Karpas-422 (cell line): ENCODE results near the gene CCT5. TPM values are rescaled to one million over a fixed set of nuclear protein-coding genes. Genes with fewer than 3 reads are reported as not detected.
"Not testable (repeated sequence)": the region's sequence is repeated elsewhere in the genome, so short reads cannot be mapped to it uniquely, and the experiment has no call there.

Experiments
- DNase-seq: peaks from one replicate; pipeline ENCODE4 v3.0.0-alpha.2; 2015
- H2AFZ ChIP-seq: fragments of 200-600 bp; sonication (generic); 2 replicates; pipeline ENCODE4 v1.6.1; 2014; ENCODE audit warnings: antibody characterized with exemption, low read length, mixed read lengths
- H3K27ac ChIP-seq: fragments of 200-600 bp; sonication (generic); 2 replicates; pipeline ENCODE4 v1.5.1; 2014; ENCODE audit warnings: mild to moderate bottlenecking, low read length, moderate library complexity
- H3K27me3 ChIP-seq: fragments of 200-600 bp; sonication (generic); 2 replicates; pipeline ENCODE4 v1.6.1; 2014; ENCODE audit warnings: low read length, mixed read lengths
- H3K36me3 ChIP-seq: fragments of 200-600 bp; sonication (generic); 2 replicates; pipeline ENCODE4 v1.6.1; 2014; ENCODE audit warnings: low read length, mixed read lengths; ENCODE audit not compliant: insufficient read depth
- H3K4me1 ChIP-seq: fragments of 200-600 bp; sonication (generic); 2 replicates; pipeline ENCODE4 v1.6.1; 2014; ENCODE audit warnings: mild to moderate bottlenecking, low read length, mixed read lengths
- H3K4me2 ChIP-seq: fragments of 200-600 bp; sonication (generic); 2 replicates; pipeline ENCODE4 v1.6.1; 2014; ENCODE audit warnings: low read length, low read depth, mild to moderate bottlenecking; ENCODE audit not compliant: poor library complexity, severe bottlenecking
- H3K4me3 ChIP-seq: fragments of 200-600 bp; sonication (generic); 2 replicates; pipeline ENCODE4 v1.5.1; 2014; ENCODE audit warnings: mild to moderate bottlenecking, antibody characterized with exemption, low read length, mixed read lengths
- H3K79me2 ChIP-seq: fragments of 200-600 bp; sonication (generic); 2 replicates; pipeline ENCODE4 v1.6.1; 2014; ENCODE audit warnings: mild to moderate bottlenecking, low read length, mixed read lengths
- H3K9ac ChIP-seq: fragments of 200-600 bp; sonication (generic); 2 replicates; pipeline ENCODE4 v1.6.0; 2014; ENCODE audit warnings: low read length
- H3K9me2 ChIP-seq: fragments of 200-600 bp; sonication (generic), shearing (Covaris generic); replicated peaks from 2 replicates; pipeline ENCODE4 v1.6.0; 2014; ENCODE audit warnings: mild to moderate bottlenecking, low read length, moderate library complexity; ENCODE audit not compliant: insufficient read depth
- H3K9me3 ChIP-seq: fragments of 300-700, 200-600 bp; sonication (generic); 2 replicates; pipeline ENCODE4 v1.6.1; 2014; ENCODE audit warnings: low read length, mixed read lengths
- H4K20me1 ChIP-seq: fragments of 200-600 bp; sonication (generic); 2 replicates; pipeline ENCODE4 v1.6.1; 2014; ENCODE audit warnings: mild to moderate bottlenecking, antibody characterized with exemption, low read length, low read depth; ENCODE audit not compliant: insufficient read depth
- total RNA-seq: library from RNA; depleted of rRNA; stranded (reverse); fragments of >200 nt; shearing (Covaris generic); gene quantifications from 2 replicates; pipeline ENCODE4 v1.2.3, GENCODE V29; 2014; ENCODE audit warnings: low replicate concordance

CCT5 gene
- total RNA-seq, 1 experiment from 2014 or later: 319 TPM

GRCh38 chr5:10262995-10263394 is 12.9 kb downstream of the CCT5 start:
- no peaks in the 10 kb centered on the region for H3K9me2 ChIP-seq
- no peak overlapping the region for H3K9ac ChIP-seq
- H3K27me3 ChIP-seq: no peaks in the 10 kb centered on the region
- no peak overlapping the region for H3K27ac ChIP-seq
- DNase-seq: no peak
- H4K20me1 ChIP-seq: peaks cover 20% of the 10 kb centered on the region
- no peak overlapping the region for H3K4me3 ChIP-seq
- no peaks in the 10 kb centered on the region for H3K79me2 ChIP-seq
- peaks cover 66% of the 10 kb centered on the region for H3K36me3 ChIP-seq
- H2AFZ ChIP-seq: no peak overlapping the region
- H3K9me3 ChIP-seq: no peaks in the 10 kb centered on the region
- no peaks in the 10 kb centered on the region for H3K4me1 ChIP-seq
- H3K4me2 ChIP-seq: no peak overlapping the region

DNA sequence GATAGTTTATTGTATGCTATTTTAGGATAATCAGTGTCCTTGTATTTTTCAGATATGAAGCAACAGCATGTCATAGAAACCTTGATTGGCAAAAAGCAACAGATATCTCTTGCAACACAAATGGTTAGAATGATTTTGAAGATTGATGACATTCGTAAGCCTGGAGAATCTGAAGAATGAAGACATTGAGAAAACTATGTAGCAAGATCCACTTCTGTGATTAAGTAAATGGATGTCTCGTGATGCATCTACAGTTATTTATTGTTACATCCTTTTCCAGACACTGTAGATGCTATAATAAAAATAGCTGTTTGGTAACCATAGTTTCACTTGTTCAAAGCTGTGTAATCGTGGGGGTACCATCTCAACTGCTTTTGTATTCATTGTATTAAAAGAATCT is 14.5 kb downstream of the CCT5 start:
- Histone ChIP-seq H3K9me3 (no peaks in the 10 kb centered on the region), H3K4me2 (no peak overlapping the region), H3K4me1 (no peaks in the 10 kb centered on the region), H3K27me3 (no peaks in the 10 kb centered on the region), H3K9me2 (no peaks in the 10 kb centered on the region), H3K4me3 (no peak overlapping the region), H3K27ac (no peak overlapping the region), H2AFZ (no peak overlapping the region), H4K20me1 (peaks cover 20% of the 10 kb centered on the region), H3K79me2 (no peaks in the 10 kb centered on the region), H3K9ac (no peak overlapping the region), H3K36me3 (peaks cover 51% of the 10 kb centered on the region)
- no peak for DNase-seq

- Histone ChIP-seq H4K20me1 (peaks cover 14% of the 10 kb centered on the region), H3K9me3 (no peaks in the 10 kb centered on the region), H3K4me2 (no peak overlapping the region), H2AFZ (no peak overlapping the region), H3K79me2 (no peaks in the 10 kb centered on the region), H3K27ac (no peak overlapping the region), H3K4me1 (no peaks in the 10 kb centered on the region), H3K27me3 (no peaks in the 10 kb centered on the region), H3K9me2 (no peaks in the 10 kb centered on the region), H3K9ac (no peak overlapping the region), H3K36me3 (peaks cover 43% of the 10 kb centered on the region), H3K4me3 (no peak overlapping the region)
- peak; percentile 46 for DNase-seq
Measured at GRCh38 chr5:10265245-10266109, 15.4 kb downstream of the CCT5 start.

DNA sequence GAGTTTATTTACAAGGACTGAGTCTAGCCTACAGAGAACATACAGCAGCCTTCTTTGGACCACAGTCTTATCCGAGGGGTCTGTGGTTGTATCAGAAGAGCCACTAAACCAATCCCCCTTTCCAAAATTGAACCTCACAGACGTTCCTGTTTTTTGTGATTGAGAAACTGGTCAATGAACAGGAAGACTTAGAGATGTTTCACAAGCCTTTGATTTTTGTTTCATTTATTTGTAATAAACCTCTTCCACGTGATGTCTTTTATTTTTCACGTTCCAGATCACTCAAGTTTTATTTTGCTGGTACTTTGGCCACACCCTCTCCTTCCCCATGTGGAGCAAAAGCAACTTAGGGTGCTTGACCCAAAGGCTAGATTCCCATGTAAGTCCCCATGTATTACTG is 16.1 kb downstream of the CCT5 start:
- Histone ChIP-seq H3K9ac (no peak overlapping the region), H2AFZ (no peak overlapping the region), H3K27me3 (no peaks in the 10 kb centered on the region), H3K4me2 (no peak overlapping the region), H3K79me2 (no peaks in the 10 kb centered on the region), H3K9me2 (no peaks in the 10 kb centered on the region), H3K36me3 (peaks cover 36% of the 10 kb centered on the region), H3K4me1 (no peaks in the 10 kb centered on the region), H3K4me3 (no peak overlapping the region), H3K27ac (no peak overlapping the region), H3K9me3 (no peaks in the 10 kb centered on the region), H4K20me1 (peaks cover 14% of the 10 kb centered on the region)
- DNase-seq: no peak

DNA sequence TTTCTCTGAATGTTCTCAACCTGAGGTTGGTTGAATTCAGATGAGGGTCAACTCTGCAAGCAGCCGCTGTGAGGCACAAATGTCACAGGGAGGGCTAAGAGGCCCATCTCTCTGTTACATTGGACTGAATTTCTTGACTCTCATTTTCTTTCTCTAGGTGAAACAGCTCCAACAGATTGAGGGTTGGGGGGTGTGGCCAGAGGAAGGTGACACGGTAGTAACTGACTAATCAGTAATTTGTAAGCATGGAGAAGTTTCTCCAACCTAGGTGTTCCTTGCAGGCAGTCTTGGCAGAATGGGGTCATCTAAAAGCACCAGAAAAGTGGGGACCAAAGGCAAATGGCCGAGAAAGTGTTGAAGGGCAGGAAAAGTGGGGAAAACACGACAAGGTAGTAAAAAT is 16.8 kb downstream of the CCT5 start:
- Histone ChIP-seq H3K36me3 (peaks cover 33% of the 10 kb centered on the region), H3K27me3 (no peaks in the 10 kb centered on the region), H2AFZ (no peak overlapping the region), H3K9me2 (no peaks in the 10 kb centered on the region), H3K4me3 (no peak overlapping the region), H3K79me2 (no peaks in the 10 kb centered on the region), H3K4me1 (no peaks in the 10 kb centered on the region), H3K4me2 (no peak overlapping the region), H4K20me1 (peaks cover 14% of the 10 kb centered on the region; the same call in 1 of the 2 replicates), H3K27ac (no peak overlapping the region), H3K9ac (no peak overlapping the region), H3K9me3 (no peaks in the 10 kb centered on the region)
- peak; percentile 65 for DNase-seq

DNA sequence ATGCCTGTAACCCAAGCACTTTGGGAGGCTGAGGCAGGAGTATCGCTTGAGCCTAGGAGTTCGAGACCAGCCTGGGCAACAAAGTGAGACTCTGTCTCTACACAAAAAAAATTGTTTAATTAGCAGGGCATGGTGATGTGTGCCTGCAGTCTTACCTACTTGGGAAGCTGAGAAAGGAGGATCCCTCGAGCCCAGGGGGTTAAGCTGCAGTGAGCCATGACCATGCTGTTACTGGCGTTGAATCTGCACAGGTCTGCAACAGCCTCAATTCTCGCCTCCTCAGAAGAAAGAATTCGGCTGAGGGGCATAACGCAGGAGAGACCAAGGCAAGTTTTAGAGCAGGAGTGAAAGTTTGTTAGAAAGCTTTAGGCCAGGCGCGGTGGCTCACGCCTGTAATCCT is 18.0 kb downstream of the CCT5 start:
- H3K4me1 ChIP-seq: no peaks in the 10 kb centered on the region
- no peaks in the 10 kb centered on the region for H3K27me3 ChIP-seq
- H3K79me2 ChIP-seq: no peaks in the 10 kb centered on the region
- no peak overlapping the region for H3K27ac ChIP-seq
- no peaks in the 10 kb centered on the region for H3K9me2 ChIP-seq
- no peak for DNase-seq
- no peak overlapping the region for H3K9ac ChIP-seq
- no peak overlapping the region for H2AFZ ChIP-seq
- H3K4me3 ChIP-seq: no peak overlapping the region
- H3K36me3 ChIP-seq: peaks cover 22% of the 10 kb centered on the region
- no peak overlapping the region for H3K4me2 ChIP-seq
- H4K20me1 ChIP-seq: 0 out of 2 replicates have a peak, but pooled peaks cover 4% of the 10 kb centered on the region
- no peaks in the 10 kb centered on the region for H3K9me3 ChIP-seq

GRCh38 chr5:10272053-10272874 is 22.2 kb downstream of the CCT5 start:
- no peaks in the 10 kb centered on the region for H3K9me3 ChIP-seq
- no peaks in the 10 kb centered on the region for H3K27me3 ChIP-seq
- DNase-seq: no peak
- H3K36me3 ChIP-seq: no peaks in the 10 kb centered on the region
- no peak overlapping the region for H3K27ac ChIP-seq
- no peaks in the 10 kb centered on the region for H3K79me2 ChIP-seq
- H3K4me2 ChIP-seq: no peak overlapping the region
- no peaks in the 10 kb centered on the region for H4K20me1 ChIP-seq
- no peak overlapping the region for H3K4me3 ChIP-seq
- H3K9ac ChIP-seq: no peak overlapping the region
- H2AFZ ChIP-seq: no peak overlapping the region
- H3K4me1 ChIP-seq: no peaks in the 10 kb centered on the region
- H3K9me2 ChIP-seq: no peaks in the 10 kb centered on the region

DNA sequence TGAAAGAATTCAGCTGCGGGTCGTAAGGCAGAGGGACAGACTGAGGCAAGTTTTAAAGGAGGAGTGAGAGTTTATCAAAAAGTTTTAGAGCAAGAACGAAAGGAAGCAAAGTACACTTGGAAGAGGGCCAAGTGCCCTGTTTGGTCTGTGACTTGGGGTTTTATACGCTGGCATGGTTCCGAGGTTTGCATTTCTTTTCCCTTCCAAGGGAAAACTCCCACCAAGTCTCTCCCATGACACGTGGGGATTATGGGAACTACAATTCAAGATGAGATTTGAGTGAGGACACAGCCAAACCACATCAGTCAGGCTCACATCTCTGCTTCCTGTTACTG is 22.8 kb downstream of the CCT5 start:
- H3K36me3 ChIP-seq, H3K27me3 ChIP-seq, H3K9me3 ChIP-seq, H3K9ac ChIP-seq, H3K79me2 ChIP-seq, H4K20me1 ChIP-seq, H3K9me2 ChIP-seq, DNase-seq, H3K4me2 ChIP-seq, H3K4me1 ChIP-seq, H2AFZ ChIP-seq, H3K4me3 ChIP-seq, H3K27ac ChIP-seq: not testable (repeated sequence)
